Measurements from ENCODE around the gene P2RY4.
"Not testable (repeated sequence)": the region's sequence is repeated elsewhere in the genome, so short reads cannot be mapped to it uniquely, and the experiment has no call there.

The P2RY4 gene

DNA sequence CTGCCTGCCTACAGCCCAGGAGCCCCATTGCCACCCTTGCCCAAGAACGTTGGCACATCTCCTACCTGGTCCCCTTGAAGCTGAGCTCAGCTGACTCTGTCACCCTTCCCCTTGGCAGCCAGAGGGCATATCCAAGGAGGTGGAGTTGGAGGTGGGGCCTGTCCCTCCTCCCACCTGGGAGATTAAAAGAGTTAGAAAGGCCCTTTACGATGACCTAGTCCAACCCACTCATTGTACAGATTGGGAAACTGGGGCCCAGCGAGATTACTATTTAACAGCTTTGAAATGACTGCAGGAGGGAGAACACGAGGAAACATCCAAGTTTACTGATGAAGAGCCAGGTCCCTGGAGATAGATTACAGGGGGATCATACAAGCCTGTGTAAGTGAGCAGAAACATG is at the start of gene P2RY4:
Gene P2RY4 (minus strand): TSS at position 101 of the 400 bp plus-strand sequence. CDS start 580 bp downstream, outside the sequence.
- FAIRE-seq: no peak

DNA sequence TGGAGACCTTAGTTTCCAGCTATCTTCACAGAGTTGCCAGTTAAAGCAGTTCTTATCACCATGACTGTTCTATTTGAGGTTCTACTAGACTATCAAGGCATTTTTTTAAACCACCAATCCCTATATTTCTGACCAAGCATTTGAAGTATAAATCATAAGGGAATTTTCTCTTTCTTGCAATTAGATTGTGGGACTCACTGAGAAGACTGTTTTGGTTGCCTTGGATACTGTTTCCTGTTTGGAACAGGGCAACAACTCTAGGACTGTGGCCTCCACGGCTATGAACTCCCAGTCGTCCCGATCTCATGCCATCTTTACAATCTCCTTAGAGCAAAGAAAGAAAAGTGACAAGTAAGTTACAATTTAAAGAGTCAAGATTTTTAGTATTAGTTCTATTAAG is 41.7 kb upstream of the P2RY4 start:
- no peak for FAIRE-seq

DNA sequence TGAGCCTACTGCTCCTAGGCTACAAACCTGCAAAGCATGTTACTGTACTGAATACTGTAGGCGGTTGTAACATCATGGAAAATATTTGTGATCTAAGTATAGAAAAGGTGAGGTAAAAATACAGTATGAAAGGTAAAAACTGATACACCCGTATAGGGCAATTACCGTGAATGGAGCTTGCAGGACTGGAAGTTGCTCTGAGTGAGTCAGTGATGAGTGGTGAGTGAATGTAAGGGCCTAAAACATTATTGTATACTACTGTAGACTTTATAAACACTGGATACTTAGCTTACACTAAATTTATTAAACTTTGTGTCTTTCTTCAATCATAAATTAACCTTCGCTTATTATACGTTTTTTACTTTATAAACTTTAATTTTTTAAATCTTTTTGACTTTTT is 33.6 kb upstream of the P2RY4 start:
- FAIRE-seq: peak; percentile 58

DNA sequence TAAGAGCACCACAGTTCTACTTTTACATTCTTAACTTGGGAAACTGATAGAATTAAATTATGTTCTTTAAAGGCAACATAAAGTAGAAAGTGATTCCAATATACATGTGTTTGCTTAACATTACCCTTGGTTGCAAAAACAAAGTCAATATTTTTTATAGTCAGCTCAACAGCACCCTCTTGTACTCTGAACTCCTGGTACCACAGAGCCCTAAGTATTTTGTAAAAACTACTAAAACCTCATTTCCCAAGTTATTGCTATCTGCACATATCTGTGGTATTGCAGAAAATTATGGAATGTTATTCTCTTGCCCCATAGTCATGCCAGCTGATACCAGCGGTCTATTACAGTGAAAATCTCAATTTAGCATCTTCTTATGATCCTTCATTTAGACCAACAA is 32.8 kb upstream of the P2RY4 start:
- no peak for FAIRE-seq

DNA sequence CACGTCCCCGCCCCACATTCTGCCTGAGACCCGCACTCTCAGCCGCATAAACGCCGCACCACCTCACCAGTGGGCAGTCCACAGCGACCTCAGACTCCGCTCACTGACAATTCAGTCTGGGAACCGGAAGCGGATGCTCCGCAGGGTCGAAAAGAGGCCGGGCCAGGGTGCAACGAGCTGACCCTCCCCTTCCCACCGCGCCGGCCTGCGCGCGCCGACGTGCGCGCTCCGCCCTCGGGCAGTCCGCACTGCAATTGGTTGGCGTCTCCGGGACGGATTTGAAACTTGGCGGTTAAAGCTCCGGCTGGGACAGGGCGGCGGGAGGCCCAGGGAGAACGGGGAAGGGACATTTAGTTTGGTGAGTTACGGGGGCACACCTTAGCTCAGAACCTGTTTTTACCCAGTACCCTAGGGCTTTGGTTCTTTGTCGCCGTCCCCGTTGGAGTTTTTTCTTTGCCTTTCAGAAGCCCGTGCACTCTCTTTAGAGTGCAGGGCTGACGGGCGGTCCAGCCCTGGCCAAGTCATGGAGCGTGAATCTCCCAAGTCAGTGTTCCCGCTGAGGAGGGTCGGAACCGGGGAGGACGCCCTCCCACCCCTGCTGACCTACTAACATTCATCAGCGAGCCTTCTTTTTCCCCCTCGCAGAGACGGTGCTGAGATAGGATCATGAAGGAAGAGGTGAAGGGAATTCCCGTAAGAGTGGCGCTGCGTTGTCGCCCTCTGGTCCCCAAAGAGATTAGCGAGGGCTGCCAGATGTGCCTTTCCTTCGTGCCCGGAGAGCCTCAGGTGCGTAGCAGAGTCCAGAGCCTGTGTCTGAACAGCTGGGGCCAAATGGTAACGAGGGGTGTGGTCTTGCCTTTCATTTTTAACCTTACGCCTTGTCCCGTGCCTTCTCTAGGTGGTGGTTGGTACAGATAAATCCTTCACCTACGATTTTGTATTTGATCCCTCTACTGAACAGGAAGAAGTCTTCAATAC is 30.1 kb upstream of the P2RY4 start, which contains the start of the genes KIF4A and PDZD11:
Gene KIF4A (plus strand): TSS at position 312 of the 978 bp plus-strand sequence. CDS start 355 bp downstream, at position 667.
Gene PDZD11 (minus strand): TSS at position 135 of the 978 bp plus-strand sequence. CDS start 586 bp downstream, outside the sequence.
- FAIRE-seq: no peak

DNA sequence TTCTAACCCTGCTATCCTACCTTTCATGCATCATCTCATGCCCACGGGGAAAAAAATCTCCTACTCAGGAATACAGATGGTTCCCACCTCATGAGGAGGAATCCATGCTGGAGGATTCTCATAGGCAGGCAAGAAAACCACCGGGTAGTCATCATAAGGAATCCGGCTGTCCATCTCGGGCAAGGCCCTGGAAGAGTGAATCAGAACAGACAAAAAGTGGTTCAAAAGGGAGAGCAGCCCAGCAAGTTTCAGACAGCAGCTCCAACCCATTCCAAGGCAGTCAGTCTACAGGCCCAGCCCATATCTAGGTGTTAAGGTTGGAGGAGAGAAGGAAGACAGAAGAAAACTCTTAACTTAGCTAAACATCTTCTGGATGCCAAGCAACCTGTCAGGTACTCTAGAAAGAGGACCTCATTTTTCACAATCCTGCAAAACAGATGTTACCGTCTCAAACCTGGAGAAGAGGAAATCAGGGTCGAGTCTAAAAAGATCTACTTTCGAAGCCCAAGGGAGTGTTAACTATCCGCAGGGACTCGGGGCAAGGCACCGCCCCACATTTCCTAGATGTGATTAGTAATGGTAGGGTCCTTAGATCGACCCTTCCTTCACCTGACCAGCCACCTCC is 29.3 kb upstream of the P2RY4 start:
- no peak for FAIRE-seq

DNA sequence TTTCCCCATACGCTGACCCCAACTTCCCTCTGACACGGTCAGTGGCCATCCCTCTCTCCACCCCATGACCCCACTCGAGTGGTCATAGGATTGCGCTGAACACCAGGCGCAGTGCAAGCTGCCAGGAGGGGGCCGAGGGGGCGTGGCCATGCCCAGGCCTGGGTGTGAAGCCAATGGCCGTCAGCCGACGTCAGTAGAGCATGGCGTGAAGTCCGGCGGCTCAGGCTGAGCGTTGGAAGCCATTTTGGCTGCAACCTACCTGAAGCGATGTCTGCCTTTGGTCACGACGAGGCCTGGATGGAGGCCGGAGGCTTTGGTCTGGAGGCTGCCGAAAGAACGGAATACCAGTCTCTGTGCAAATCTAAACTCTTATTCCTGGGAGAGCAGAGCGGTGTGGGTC is 21.9 kb upstream of the P2RY4 start, which contains the start of gene RAB41:
Gene RAB41 (plus strand): TSS at position 222 of the 400 bp plus-strand sequence. CDS start 46 bp downstream, at position 268.
- FAIRE-seq: no peak

DNA sequence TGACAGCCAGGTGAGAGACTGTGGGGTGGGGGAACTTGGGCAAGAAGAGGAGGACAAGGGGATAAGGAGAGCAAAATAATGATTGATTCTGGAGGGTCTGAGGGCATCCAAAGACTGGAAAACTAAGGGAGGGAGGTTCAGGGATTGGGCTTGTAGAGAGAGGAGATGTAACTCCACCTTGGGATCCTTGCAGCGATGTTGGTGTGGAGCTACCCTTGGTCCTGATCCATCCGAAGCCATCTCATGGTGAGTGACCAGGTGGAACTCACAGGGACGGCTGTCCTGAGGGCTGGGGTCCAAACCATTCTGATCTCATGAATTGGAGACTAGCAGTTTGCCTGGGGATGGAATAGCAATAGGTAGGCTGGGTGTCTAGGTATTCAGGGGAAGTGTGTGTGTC is 20.6 kb upstream of the P2RY4 start:
- FAIRE-seq: no peak

DNA sequence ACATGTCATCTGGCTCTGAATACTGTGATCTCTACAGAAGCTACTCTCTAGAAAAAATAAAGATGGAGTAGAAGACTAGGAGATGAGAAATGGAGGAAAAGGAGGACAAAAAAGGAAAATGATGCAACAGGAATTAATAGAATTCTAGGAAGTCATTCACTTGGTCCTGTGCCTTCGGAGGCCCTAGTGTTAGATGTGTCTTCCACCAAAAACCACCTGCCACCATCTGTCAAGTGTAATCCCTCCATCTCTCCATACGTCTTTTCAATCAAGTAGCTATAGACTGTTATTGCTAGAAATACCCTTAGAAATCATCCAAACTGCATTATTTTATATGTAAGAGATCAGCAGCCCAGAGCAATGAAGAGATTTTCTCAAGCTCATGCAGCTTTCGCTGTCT is 19.1 kb upstream of the P2RY4 start:
- no peak for FAIRE-seq

DNA sequence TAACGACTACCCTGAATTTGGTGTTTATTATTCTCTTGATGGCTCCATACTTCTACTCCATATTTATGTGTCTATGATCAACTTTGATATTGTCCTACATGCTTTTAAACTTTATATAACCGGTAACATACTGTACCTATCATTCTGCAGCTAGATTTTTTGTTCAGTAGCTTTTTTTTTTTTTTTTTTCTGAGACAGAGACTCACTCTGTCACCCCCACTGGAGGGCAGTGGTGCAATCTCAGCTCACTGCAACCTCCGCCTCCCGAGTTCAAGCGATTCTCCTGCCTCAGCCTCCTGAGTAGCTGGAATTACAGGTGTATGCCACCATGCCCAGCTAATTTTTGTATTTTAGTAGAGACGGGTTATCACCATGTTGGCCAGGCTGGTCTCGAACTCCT is 14.0 kb upstream of the P2RY4 start:
- FAIRE-seq: not testable (repeated sequence)

DNA sequence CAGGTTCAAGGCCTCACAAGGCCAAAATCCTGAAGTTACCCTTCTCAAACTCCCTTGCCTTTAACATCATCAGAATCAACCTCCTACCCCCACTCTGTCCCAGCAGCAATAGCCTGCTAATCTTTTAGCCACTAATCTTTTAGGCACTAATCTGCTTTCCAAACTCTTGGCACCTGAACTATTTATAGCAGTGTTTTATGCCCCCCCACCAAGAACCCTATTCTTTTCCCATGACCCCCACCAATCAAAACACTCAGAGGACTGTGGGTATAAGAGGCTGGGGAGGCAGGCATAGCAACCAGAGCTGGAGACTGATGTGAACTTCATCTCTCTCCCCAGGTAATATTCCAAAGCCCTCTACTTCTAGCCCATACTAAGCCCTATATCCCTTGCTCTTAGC is 8.0 kb upstream of the P2RY4 start, which contains the start of gene ARR3:
Gene ARR3 (plus strand): TSS at position 301 of the 400 bp plus-strand sequence. CDS start 1,052 bp downstream, outside the sequence.
- FAIRE-seq: no peak

DNA sequence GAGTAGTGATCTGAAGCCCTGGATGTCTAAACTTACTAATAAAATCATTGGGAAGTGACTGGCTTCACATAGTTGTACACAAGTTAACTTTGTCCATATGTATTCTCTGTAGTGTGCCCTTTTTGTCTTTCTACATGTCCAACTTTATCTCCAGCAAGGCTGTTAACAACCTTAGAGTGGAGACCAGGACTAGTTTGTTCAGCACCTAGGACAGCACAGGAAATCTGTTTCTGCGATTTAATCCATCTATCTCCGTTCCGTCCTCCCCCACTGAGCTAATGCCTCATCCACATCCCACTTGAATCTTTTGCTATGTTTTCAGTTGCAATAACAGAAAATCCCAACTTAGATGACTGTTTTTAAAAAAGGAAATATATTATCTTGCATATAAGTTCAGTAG is 4.8 kb upstream of the P2RY4 start:
- FAIRE-seq: no peak

DNA sequence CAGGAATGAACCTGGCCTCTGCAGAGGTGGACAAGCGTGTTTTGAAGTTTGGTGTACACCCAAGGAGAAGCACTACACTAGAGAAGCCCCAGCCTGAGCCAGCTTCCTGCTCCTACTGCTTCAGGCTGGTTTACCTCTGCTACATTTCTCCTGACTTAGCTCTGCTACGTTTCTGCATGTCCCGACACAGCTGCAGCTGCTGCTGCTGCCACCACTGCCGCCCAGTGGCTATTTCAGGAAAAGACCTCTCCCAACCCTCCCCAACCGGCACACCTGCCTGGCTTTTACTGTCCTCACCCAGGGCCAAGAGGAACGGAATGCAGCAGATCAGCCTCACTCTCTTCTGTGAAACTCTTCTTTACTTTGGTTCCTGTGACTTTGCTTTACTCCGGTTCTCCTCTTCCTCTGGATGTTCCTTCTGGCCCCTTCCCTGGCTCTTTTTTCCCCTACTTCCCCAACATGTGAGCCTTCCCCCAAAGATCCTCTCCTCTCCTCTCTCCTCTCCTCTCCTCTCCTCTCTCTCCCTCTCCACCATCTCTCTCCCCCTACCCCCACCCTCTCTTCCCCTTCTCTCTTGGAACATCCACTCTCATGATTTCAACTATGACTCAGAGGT is 3.1 kb upstream of the P2RY4 start:
- no peak for FAIRE-seq

DNA sequence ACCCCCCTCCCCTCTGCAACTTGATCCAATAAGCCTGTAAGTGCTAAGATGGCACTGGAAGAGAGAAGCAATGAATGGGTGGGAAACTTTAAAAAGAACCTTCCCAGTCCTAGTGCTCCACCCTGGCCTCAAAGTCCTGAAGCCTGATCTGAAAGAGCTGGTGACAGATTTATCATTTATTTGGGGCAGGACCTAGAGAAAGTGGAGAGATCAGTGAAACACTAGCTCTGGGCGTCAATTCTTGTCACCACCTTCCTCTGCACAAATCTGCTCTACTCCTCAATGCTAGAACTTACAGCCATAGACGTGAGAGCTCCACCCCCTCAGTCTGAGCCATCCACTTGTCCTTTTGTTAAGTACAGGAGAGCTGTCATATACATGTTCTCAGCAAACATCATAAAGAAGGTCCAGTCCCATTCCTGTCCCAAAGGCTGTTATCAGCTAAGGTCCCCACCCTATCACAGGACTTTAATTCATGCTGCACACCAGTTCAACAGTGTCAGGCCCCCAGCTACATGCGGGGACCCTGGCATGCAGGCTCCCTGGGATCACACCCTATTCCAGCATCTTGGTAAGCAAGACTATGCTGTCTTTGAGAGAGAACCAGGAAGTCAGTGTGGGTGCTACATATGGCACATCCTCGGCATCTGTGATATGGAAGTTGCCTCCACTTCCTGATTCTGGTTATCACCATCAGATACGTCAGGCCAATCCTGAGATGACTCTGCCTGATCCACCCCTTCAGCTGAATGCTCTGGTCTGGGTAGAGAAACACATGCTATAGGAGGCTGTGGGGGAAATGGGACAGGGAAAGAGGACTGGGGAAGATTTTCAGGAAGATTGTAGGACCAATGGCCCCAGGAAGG is 2.3 kb downstream of the P2RY4 start:
- no peak for FAIRE-seq

DNA sequence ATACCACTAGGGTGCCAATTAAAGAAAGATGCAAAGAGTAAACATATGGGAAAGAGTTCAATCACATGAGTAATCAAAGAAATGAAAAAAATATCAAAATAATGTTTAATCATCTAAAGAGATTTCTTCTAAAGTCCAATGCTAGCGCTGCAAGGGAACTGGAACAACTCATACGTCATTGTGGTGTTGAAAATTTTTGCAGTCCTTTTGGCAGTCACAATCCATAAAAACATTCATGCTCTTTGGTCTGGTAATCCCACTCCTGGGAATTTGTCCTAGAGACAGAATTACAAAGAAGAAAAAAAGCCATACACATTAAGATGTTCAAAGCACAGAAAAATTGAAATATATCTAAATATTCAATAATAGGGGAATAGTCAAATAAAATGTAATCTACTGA is 4.6 kb downstream of the P2RY4 start:
- FAIRE-seq: no peak

DNA sequence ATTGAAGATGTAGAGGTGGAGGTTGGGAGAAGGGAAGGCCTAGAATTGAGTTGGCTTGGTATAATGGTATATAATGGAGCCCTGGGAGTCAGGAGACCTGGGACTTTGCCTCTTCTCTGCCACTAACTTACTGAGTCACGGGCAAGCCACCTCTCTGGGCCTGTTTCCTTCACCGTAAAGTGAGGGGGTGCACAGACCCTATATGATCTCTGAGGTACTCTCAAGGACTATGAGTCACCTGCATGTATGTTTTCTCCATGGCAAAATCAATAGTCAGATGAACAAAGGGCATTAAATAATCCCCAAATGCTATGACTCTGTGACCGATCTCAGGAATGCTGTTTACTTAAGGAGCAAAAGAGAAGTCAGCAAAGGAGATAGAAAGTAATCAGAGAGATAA is 5.1 kb downstream of the P2RY4 start:
- no peak for FAIRE-seq

DNA sequence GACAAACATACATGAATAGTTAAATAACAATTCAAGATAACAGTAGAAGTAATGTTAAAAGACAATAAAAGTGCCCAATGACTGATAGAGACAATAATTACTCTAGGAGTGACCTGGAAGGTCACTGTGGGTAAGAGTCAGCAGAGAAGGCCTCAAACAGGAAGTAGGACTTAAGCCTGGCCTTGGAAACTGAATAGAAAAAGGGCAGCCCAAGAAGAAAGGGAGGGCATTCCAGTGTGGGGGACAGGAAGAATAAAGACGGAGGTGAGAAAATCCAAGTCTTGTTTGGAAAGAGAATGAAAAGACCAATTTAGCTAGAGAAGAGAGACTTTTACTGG is 6.0 kb downstream of the P2RY4 start:
- FAIRE-seq: no peak

DNA sequence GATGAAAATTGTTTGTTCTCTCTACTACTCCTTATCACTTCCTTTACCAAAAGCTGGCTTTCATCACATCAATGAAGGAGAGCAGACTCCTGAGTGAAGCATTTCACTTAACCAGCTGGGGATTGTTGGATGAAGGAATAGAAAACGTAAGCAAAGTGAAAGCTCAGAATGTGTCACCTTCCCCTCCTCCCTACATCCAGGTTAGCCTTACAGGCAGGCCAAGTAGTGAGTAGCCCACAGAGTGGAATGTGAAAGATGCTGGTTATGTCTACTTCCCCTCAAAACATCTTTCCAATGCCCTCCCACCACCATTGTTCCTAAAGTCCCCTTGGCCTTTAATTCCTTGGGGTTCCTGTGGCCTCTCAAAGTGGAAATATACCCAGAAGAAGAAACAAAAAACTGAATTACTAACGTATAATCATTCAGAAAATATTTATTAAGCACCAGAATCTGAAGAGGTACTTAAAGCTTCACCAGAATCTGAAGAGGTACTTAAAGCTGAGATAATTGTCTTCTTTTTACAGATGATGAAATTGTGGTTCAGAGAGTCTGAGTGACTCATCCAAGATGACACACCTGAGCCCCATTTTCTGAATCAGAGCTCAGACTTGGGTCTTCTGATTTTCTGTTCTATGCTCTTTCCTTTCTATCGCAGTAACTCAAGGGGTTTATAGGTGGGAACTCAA is 6.5 kb downstream of the P2RY4 start:
- FAIRE-seq: no peak

DNA sequence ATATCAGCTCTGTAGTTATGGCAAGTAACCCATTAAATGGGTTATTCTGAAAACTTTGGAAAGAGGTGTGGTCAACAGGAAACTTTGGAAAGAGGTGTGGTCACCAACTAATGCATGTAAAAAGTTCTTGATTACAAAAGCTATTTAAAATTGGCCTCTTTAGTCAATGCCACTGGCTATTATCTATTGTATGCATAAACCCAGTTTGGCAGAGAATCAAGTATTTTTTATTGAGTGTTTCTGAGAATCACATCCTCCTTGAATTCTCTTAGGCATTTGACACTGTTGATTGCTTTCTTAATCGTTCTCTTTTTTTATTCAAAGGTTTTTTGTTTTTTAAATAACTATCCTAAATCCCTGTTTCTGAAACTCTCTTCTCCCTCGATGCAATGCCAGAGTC is 7.5 kb downstream of the P2RY4 start:
- no peak for FAIRE-seq

DNA sequence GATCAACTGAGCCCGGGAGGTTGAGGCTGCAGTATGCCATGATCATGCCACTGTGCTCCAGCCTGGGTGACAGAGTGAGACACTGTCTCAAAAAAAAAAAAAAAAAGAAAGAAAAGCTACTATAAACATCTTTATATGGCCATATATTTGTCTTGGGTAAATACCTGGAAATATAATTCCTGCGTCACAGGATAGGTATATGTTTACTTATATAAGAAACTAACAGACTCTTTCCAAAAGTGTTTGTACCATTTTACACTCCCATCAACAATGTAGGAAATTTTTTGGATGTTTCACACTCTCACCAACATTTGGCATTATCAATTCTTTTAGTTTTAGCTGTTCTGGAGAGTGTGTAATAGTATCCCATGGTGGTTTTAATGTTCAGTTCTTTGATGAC is 12.8 kb downstream of the P2RY4 start:
- FAIRE-seq: no peak

DNA sequence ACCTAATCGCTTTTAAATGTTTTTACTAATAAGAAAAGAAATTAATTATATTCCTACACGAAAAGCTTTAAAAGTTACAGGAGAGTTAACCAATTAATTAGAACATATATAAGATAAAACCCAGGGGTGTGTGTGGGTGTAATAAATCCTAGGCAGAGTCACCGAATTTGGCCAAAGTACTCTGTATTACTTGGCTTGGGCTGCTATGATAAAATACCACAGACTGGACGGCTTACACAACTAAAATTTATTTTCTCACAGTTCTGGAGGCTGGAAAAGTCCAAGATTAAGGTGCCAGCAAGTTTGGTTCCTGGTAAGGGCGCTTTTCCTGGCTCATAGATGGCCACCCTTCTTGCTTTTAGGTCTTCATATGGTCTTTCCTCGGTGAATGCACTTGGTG is 15.1 kb downstream of the P2RY4 start:
- no peak for FAIRE-seq

DNA sequence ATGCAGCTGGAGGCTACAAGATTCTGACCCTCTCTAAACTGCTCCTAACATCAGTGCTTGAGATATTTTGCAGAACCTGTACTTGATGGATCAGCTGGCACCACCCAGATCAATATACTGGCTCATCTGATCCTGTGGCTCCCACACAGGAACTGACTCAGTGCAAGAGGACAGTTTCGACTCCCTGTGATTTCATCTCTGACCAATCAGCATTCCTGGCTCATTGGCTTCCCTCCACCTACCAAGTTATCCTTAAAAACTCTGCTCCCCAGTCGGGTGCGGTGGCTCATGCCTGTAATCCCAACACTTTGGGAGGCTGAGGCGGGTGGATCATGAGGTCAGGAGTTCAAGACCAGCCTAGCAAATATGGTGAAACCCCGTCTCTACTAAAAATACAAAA is 16.4 kb downstream of the P2RY4 start:
- FAIRE-seq: not testable (repeated sequence)

All from A204.1 (cell line).